GM21528 (cell line): ENCODE data around the gene THSD1.
"Not testable (repeated sequence)": the region's sequence is repeated elsewhere in the genome, so short reads cannot be mapped to it uniquely, and the experiment has no call there.

Experiments
- ATAC-seq: cut with Tn5 transposase; IDR thresholded peaks from one replicate; pipeline ENCODE4 v1.9.1; 2021; ENCODE audit warnings: mild to moderate bottlenecking, moderate library complexity; ENCODE audit not compliant: unreplicated experiment, low FRiP score

The THSD1 gene

GRCh38 chr13:52361225-52361624, 44.7 kb downstream of the THSD1 start:
- ATAC-seq = no peak

DNA sequence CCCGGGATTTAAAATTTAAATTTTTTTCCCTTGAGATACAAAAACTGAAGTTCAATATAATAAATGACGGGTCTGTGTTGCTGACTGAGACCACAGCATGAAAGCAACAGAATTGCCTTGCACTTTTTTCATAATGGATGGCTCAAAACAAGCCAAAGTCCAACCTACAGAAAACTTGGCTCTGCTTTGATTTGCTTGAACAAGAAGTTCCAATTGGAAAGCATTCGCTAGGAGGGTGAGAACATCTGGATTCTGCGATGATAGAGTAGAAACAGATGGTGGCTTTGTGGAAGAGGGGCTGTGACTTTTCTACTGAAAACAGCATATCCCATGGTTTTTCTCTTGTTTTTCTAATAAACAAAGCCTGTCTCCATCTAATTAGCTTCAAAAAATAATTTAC, 46.4 kb downstream of the THSD1 start:
- ATAC-seq = no peak

GRCh38 chr13:52356327-52356726, 49.6 kb downstream of the THSD1 start:
- no peak for ATAC-seq

- ATAC-seq = no peak
These were observed 52.8 kb downstream of the THSD1 start for GRCh38 chr13:52353193-52353592.

- no peak for ATAC-seq
These were observed 56.8 kb downstream of the THSD1 start for GRCh38 chr13:52348983-52349780.

DNA sequence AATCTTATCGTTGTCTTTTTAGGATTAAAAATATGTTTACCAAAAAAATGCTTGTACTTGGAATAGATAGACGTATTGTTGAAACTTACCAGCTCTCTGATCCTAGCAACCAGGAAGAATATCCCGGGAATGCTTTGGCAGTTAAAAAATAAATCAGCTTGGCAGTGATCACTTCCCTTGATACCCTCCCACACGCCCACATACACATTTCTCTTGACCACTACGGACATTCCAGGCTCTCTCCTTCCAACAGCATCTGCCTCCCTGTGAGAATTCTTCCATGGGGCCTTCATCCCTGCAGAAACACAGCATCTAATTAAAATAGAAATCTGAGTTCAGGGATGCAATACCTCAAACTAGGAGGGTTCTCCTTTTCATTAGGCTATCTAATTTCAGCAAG, 57.9 kb downstream of the THSD1 start:
- ATAC-seq = no peak

DNA sequence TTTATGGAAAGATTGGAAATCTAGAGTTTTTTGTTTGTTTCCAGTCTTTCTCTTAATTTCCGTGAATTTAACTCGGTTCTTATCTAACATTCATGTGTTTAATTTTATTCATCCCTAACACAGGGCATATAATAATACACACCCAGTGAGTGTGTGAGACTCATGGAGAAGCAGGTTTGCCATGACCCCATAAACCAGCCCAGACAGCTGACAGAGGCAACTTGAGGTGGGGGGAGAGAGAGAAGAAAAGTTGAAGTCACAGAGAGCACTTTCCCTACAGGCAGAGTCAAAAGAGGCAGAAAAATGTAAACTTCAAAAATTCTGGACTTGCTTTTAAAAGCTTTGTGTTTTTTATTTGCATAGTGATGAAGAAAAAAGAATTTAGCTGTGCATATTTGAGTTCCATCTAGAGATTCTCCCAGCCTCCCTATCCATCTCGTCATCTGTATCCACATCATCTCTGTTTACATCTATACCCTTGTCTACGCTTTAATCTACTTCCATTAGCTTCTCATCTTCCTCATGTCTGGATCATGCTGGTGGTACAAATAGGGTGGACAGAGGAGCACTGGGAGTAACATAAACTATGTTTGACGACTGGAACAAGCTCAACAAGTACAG, 60.2 kb downstream of the THSD1 start:
- ATAC-seq = no peak

DNA sequence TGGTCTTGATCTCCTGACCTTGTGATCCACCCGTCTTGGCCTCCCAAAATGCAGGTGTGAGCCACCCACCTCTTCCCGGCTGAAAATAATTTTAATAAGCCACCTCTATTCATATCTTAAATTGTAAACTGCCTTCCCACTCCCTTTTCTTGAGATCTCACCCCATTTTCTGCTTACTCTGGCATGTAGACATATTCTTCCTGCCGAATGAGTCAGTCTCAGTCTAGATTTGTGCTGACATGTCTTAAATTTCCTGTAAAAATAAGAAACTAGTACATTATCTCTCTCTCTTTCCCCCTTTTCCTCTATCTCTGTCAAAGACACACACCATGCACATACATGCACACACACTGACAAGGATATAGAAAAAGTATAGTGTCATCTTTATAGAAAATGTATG, 60.9 kb downstream of the THSD1 start:
- no peak for ATAC-seq

GRCh38 chr13:52344108-52344507, 61.9 kb downstream of the THSD1 start:
- no peak for ATAC-seq

DNA sequence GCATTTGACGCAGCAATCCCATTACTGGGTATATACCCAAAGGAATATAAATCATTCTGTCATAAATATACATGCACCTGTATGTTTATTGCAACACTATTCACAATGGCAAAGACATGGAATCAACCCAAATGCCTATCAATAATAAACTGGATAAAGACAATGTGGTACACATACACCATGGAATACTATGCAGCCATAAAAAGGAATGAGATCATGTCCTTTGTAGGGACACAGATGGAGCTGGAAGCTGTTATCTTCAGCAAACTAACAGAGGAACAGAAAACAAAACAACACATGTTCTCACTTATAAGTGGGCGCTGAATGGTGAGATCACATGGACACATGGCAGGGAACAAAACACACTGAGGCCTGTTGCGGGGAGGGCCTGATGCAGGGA, 63.8 kb downstream of the THSD1 start:
- not testable (repeated sequence) for ATAC-seq

DNA sequence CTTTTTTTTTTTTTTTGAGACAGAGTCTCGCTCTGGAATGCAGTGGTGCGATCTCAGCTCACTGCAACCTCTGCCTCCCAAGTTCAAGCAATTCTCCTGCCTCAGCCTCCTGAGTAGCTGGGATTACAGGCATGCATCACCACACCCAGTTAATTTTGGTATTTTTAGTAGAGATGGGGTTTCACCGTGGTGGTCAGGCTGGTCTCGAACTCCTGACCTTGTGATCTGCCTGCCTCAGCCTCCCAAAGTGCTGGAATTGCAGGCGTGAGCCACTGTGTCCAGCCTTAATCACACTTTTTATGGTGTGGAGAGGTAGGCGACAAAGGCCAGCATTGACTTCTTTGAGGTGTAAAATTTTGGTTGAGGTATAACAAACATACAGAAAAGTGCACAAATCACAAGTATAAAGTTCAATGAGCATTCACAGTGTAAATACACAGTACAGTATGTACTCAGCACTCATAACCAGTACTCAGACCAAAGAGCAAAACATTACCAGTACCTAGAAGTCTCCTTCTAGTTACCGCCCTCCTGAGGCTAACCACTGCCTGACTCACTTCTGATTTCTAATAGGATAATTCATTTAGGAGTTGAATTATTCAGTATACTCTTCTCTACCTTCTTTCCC, 68.0 kb downstream of the THSD1 start:
- ATAC-seq = not testable (repeated sequence)

- ATAC-seq = not testable (repeated sequence)
These were observed 71.9 kb downstream of the THSD1 start for GRCh38 chr13:52334107-52334506.

- not testable (repeated sequence) for ATAC-seq
These were observed 74.1 kb downstream of the THSD1 start for GRCh38 chr13:52331844-52332243.
